ENCODE data around the gene MCM3. TPM values are rescaled to one million over a fixed set of nuclear protein-coding genes. Genes with fewer than 3 reads are reported as not detected.

MCM3 gene
- total and polyA plus RNA-seq, 3 donors from 2014 or later: 41.1 to 55.9 (median 53.4) TPM

GRCh38 chr6:52286798-52287432 lies 2.4 kb upstream of the MCM3 start:
- intact Hi-C loops (cut with DNase I; ENCODE audit: low total_unique reads): loop anchor here (10.0 kb wide), 1 partner anchor 108 kb away; no protein-coding TSS in a partner anchor
- Histone ChIP-seq H3K27ac (no peak overlapping the region), H3K9me3 (no peaks in the 10 kb centered on the region), H3K4me3 (no peak overlapping the region), H3K4me1 (peaks cover 12% of the 10 kb centered on the region), H3K27me3 (no peaks in the 10 kb centered on the region), H3K36me3 (ENCODE audit: low read depth, missing control alignments) (no peaks in the 10 kb centered on the region)
- WGBS, 2 donors: 25 to 33% methylated on average over 2 of the region's 2 CpGs
- TF ChIP-seq, protein P1, sequence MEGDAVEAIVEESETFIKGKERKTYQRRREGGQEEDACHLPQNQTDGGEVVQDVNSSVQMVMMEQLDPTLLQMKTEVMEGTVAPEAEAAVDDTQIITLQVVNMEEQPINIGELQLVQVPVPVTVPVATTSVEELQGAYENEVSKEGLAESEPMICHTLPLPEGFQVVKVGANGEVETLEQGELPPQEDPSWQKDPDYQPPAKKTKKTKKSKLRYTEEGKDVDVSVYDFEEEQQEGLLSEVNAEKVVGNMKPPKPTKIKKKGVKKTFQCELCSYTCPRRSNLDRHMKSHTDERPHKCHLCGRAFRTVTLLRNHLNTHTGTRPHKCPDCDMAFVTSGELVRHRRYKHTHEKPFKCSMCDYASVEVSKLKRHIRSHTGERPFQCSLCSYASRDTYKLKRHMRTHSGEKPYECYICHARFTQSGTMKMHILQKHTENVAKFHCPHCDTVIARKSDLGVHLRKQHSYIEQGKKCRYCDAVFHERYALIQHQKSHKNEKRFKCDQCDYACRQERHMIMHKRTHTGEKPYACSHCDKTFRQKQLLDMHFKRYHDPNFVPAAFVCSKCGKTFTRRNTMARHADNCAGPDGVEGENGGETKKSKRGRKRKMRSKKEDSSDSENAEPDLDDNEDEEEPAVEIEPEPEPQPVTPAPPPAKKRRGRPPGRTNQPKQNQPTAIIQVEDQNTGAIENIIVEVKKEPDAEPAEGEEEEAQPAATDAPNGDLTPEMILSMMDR (IDR thresholded peaks at IDR 0.05): peak; percentile 17 to 51 (median 41)
- no peak for TF ChIP-seq POLR2A (IDR thresholded peaks at IDR 0.05)
- peak; percentile 82 for DNase-seq

- Histone ChIP-seq H3K27ac (peak overlapping the region in 1 of 2 donors; percentile 59), H3K36me3 (ENCODE audit: low read depth, missing control alignments) (no peaks in the 10 kb centered on the region), H3K4me3 (peak overlapping the region; percentile 73 to 89), H3K27me3 (no peaks in the 10 kb centered on the region), H3K9me3 (no peaks in the 10 kb centered on the region), H3K4me1 (peaks cover 12% of the 10 kb centered on the region)
- intact Hi-C loops (cut with DNase I; ENCODE audit: low total_unique reads): loop anchor here (10.0 kb wide), 1 partner anchor 109 kb away; no protein-coding TSS in a partner anchor
- TF ChIP-seq, protein P1 (IDR thresholded peaks at IDR 0.05): peak in 2 of 3 experiments; percentile 6 to 17
- no peak for TF ChIP-seq POLR2A (IDR thresholded peaks at IDR 0.05)
- 11 to 19% methylated on average over 12 of the region's 12 CpGs for WGBS, 2 donors
- DNase-seq: no peak
Measured at GRCh38 chr6:52285177-52286068, 881 bp upstream of the MCM3 start.

GRCh38 chr6:52284131-52284459 lies 447 bp downstream of the MCM3 start:
- TF ChIP-seq, protein P1 (IDR thresholded peaks at IDR 0.05): no peak
- no peak for TF ChIP-seq POLR2A (IDR thresholded peaks at IDR 0.05)
- intact Hi-C loops (cut with DNase I; ENCODE audit: low total_unique reads): loop anchor here (10.0 kb wide), 1 partner anchor 111 kb away; no protein-coding TSS in a partner anchor
- WGBS, 2 donors: 0% methylated on average over 10 to 14 of the region's 14 CpGs

DNA sequence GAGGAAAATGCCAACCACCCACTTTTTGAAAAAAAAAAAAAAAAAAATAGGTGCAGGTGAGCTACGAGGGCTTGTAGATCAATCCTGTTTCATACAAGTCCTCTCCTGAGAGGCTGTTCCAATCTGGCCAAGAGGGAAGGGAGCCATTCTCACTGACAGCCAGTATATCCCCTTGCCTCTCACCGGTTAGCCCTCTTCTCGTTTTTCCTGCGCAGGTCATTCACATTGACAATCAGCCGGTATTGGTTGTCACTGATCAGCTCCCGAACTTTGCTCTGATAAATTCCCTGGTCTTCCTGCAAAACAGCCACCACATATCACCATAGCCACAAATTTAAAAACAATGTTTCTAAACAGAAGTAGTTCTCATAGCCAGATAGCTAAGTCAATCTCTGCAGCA lies 1.4 kb downstream of the MCM3 start:
- no peak for DNase-seq
- H3K27ac ChIP-seq: no peak overlapping the region
- no peaks in the 10 kb centered on the region for H3K9me3 ChIP-seq
- WGBS, 2 donors: 47 to 49% methylated on average over 6 of the region's 6 CpGs
- intact Hi-C loops (cut with DNase I; ENCODE audit: low total_unique reads): loop anchor here (10.0 kb wide), 1 partner anchor 112 kb away; no protein-coding TSS in a partner anchor
- H3K27me3 ChIP-seq: no peaks in the 10 kb centered on the region
- H3K4me3 ChIP-seq: no peak overlapping the region
- peaks cover 12% of the 10 kb centered on the region for H3K4me1 ChIP-seq
- H3K36me3 ChIP-seq (ENCODE audit: low read depth, missing control alignments): no peaks in the 10 kb centered on the region
- no peak for TF ChIP-seq POLR2A (IDR thresholded peaks at IDR 0.05)
- TF ChIP-seq, protein P1 (IDR thresholded peaks at IDR 0.05): no peak

More at GRCh38 chr6:52284131-52284459, 447 bp downstream of the MCM3 start:
- DNase-seq: peak; percentile 69
- Histone ChIP-seq H3K9me3 (no peaks in the 10 kb centered on the region), H3K36me3 (ENCODE audit: low read depth, missing control alignments) (no peaks in the 10 kb centered on the region), H3K4me3 (peak overlapping the region; percentile 73 to 89), H3K4me1 (peaks cover 12% of the 10 kb centered on the region), H3K27me3 (no peaks in the 10 kb centered on the region), H3K27ac (peak overlapping the region in 1 of 2 donors; percentile 59)

Measured in testis (tissue), 3 donors.